COLO668 (cell line): ENCODE results near the gene ATP6V0A1.
"Not testable (repeated sequence)": the region's sequence is repeated elsewhere in the genome, so short reads cannot be mapped to it uniquely, and the experiment has no call there.

Experiments
- DNase-seq: peaks from one replicate; lab custom pipeline; 2025; ENCODE audit not compliant: unreplicated experiment; lab: John Stamatoyannopoulos, UW

Gene ATP6V0A1

GRCh38 chr17:42436391-42436790, 22.3 kb upstream of the ATP6V0A1 start:
- DNase-seq: no peak

DNA sequence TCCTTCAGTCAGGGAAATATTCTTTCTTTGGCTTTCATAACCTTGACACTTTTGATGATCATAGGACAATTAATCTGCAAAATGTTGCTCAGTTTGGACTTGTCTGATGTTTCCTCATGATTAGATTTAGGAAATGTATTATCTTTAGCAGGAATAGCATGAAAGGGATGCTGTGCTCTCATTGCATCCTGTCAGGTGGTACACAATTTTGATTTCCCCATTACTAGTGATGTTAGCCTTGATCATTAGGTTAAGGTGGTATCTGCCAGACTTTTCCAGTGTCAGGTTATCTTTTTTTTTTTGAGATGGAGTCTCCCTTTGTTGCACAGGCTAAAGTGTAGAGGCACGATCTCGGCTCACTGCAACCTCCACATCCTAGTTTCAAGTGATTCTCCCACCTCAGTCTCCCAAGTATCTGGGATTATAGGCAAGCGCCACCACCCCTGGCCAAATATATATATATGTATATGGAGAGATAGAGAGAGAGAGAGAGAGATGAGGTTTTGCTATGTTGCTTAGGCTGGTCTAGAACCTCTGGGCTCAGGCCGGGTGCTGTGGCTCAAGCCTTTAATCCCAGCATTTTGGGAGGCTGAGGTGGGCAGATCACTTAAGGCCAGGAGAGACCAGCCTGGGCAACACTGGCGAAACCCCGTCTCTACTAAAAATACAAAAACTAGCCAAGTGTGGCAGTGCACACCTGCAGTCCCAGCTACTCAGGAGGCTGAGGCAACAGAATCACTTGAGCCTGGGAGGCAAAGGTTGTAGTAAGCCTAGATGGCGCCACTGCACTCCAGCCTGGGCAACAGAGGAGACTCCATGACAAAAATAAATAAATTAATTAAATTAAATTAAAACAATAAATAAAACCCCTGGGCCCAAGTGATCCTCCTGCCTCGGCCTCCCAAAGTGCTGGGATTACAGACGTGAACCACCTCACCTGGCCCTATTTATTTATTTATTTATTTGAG, 19.8 kb upstream of the ATP6V0A1 start:
- no peak for DNase-seq

GRCh38 chr17:42441371-42442195, 17.1 kb upstream of the ATP6V0A1 start:
- DNase-seq: no peak

DNA sequence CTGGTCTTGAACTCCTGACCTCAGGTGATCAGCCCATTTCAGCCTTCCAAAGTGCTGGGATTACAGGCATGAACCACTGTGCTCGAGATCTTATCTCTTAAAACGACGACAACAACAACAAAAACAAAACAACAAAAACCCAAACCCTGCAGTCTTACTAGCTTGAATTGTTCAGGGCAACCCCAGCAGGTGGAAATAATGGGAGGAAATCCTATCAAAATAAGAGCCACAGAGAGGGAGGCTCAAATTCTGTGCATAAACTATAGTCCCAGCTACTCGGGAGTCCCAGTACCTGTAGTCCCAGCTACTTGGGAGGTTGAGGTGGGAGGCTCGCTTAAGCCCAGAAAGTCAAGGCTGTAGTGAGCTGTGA, 16.5 kb upstream of the ATP6V0A1 start:
- no peak for DNase-seq

GRCh38 chr17:42449176-42449575, 9.5 kb upstream of the ATP6V0A1 start:
- not testable (repeated sequence) for DNase-seq

- DNase-seq: not testable (repeated sequence)
Measured at GRCh38 chr17:42449838-42450237, 8.8 kb upstream of the ATP6V0A1 start.

- not testable (repeated sequence) for DNase-seq
Measured at GRCh38 chr17:42451270-42451669, 7.4 kb upstream of the ATP6V0A1 start.

DNA sequence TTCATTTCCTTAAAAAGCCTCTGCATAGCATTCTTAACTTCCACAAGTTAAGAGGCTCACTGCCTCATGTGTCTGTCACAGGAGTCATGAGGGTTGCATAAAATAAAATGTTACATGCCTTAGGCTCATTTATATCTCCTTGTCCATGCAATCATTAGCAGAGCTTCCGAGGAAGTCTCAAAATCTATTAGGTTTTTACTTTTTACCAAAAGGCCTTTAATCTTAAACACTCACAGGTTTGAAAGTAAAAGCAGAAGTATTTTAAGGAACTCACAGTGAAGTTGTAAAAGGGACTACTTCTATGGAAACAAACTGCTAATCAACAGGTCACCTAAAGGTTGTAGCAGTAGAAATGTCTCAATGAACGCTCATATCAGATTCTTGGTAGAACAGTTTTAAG, 5.2 kb upstream of the ATP6V0A1 start:
- no peak for DNase-seq

- not testable (repeated sequence) for DNase-seq
Measured at GRCh38 chr17:42454987-42455386, 3.7 kb upstream of the ATP6V0A1 start.

DNA sequence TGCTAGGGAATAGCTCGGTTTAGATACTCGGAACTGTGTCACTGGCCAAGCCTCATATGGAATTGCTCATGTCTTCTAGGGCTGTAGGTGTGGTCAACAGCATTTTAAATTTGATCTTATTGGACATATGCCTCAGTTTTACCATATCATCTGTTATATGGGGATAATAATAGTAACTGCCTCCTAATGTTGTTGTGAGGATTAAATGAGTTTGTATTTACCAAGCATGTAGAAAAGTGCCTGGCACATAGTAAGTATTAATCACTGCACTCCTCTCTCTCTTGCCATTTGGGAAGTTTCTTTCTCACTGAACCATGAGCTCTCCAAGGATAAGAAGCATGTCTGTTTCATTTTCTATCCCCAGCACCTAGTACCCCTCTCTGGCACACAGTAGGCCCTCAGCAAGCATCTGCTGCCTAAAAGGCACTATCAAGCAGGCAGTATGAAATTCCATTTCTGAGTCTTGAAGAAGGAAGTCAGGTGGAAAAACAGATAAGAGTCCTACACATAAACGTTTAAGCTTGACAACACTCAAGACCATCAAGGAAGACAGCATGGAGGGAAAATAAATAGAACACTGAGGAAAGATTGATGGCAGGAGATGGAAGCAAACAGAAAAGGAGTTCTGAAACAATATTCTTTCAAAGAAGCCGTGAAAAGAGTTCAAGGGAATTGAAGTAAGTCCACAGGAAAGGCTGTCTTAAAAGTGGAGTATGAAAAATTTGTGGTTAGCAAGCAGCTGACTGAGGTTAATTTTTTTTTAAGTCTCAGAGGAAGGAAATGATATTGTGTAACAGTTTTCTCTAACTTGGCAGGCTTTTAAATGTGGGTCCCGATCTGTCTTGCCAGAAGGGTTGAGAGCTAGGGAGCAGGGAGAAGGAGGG, 2.2 kb upstream of the ATP6V0A1 start:
- no peak for DNase-seq

- DNase-seq: no peak
Measured at GRCh38 chr17:42457107-42457792, 1.4 kb upstream of the ATP6V0A1 start.

GRCh38 chr17:42459256-42459800, 650 bp downstream of the ATP6V0A1 start:
- peak; percentile 52 for DNase-seq

- no peak for DNase-seq
Measured at GRCh38 chr17:42459801-42460281, 1.2 kb downstream of the ATP6V0A1 start.

DNA sequence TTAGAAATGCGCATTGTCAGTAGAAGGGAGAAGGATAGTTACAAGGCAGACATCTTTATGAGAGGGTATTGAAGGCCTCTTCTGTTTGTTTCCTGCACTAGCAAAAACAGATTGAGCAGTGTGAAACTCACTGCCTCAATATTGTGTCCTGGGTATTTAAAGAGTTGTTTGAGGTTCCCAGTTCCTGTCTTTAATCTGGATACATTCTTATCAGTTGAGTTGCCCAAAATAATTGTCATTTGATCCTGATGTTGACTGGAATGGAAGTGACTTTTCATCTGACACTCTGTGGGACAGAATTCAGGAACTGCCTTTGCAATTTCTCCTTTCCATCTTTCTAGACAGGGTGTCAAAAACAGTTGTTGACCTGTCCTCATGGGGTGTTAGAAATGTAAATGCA, 1.7 kb downstream of the ATP6V0A1 start:
- DNase-seq: no peak

DNA sequence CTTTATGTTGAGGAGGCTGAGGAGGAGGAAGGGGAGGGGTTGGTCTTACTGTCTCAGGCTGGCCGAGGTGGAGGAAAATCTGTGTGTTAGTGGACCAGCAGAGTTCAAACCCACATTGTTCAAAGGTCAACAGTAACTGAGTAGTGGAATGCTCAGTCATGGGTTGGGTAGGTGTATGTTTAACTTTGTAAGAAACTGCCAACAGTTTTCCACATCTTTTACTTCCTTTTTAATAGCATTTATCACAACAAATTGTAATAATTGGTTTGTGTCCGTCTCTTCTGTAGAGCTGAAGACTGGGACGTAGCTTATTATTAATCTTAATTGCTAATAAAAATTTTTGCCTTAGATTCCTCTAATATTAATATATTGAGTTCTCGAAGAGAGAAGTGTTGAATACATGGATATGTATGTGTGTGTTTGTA, 5.3 kb downstream of the ATP6V0A1 start:
- no peak for DNase-seq

DNA sequence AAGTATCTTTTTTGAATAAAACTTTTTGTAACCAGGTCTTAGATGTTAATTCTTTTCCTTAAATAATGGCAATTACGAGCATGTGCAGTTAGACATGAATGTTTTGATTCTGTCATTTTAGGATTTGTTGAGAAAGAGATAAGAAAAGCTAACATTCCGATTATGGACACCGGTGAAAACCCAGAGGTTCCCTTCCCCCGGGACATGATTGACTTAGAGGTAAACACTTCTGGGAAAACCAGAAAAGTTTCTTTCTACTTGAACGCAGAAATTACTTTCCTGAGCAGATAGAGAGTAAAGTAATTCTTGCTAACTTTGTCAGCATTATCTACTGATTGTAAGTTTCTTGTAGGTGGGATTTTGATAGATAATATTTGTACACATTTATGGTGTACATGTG, 9.2 kb downstream of the ATP6V0A1 start:
- no peak for DNase-seq

DNA sequence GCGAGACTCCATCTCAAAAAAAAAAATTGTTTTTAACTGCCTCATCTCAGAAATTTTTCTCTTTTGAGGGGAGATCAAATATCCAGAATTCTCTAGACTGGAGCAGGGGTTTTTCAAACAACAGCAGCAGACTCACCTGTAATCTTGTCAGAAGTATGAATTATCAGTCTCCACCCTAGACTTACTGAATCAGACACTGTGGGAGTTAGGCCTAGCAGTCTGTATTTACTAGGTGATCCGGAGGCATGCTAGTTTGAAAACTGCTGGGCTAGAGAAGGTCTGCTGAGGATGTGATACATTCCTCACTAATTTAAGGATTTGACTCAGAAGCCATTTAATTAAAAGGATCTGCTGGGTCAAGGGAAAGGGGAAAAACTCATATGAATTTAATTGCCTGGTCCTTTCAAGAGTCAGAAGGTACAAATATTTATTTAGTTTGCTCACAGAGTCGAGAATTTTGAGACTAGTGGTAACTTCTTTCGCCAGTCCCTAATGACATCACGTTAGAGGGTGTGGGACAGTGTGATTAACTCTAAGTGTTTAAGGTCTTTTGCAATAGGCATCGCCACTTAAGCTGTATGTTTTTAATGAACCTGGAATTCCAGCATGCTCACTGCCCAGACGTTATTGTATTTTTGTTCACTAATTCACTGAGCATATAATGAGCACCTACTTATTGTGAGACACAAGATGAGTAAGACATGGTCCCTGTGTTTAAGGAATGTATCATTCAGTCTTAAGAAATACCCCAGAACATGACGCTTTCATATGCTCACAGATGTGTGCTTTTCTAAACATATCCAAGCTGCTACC, 14.2 kb downstream of the ATP6V0A1 start:
- DNase-seq: no peak

- no peak for DNase-seq
Measured at GRCh38 chr17:42474276-42474675, 15.6 kb downstream of the ATP6V0A1 start.

DNA sequence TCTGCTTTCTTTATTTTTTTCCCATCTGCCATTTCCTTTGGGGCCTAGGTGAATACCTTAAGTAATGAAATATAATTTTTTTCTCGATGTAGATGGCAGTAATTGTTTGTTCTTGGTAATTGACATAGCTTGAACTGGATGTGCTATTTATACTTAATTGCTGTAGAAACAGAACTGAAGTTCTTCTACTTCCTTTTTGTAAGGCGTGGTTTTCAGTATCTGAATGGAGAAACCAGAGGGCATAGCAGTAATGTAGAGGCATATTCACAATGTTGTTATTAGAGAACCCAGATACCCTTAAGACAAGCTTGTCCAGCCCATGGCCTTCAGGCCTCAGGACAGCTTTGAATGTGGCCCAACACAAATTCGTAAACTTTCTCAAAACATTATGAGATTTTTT, 16.4 kb downstream of the ATP6V0A1 start:
- no peak for DNase-seq
